HepG2 (cell line): ENCODE results near the gene NGRN. TPM values are rescaled to one million over a fixed set of nuclear protein-coding genes. Genes with fewer than 3 reads are reported as not detected.

Experiments used
- AGO1 ChIP-seq: fragments of 200-400 bp; formaldehyde crosslinking; IDR thresholded peaks from 2 replicates; pipeline ENCODE4 v1.6.1; 2017; ENCODE audit warnings: mild to moderate bottlenecking, low read depth, low read length, moderate library complexity; ENCODE audit not compliant: poor library complexity, severe bottlenecking
- AHR ChIP-seq: IDR thresholded peaks from 2 replicates; pipeline ENCODE4 v1.6.1; 2018; ENCODE audit warnings: missing genetic modification reagents, missing compliant biosample characterization
- ARID2 ChIP-seq: sonication (generic); formaldehyde crosslinking; IDR thresholded peaks from 2 replicates; pipeline ENCODE4 v1.8.1; 2022; ENCODE audit warnings: mild to moderate bottlenecking, missing genetic modification reagents, borderline replicate concordance
- ATM ChIP-seq: fragments of 450-650 bp; IDR thresholded peaks from 2 replicates; pipeline ENCODE4 v1.7.1; 2017; ENCODE audit warnings: mild to moderate bottlenecking, borderline replicate concordance
- HCFC1 ChIP-seq: fragments of 150-350 bp; IDR thresholded peaks from 2 replicates; pipeline ENCODE4 v1.6.1; 2014; ENCODE audit warnings: low read depth, low read length
- HNF4A ChIP-seq: sonication (generic); formaldehyde crosslinking; IDR thresholded peaks from 2 replicates; pipeline ENCODE4 v1.4.0; 2020; ENCODE audit warnings: missing genetic modification reagents
- KLF11 ChIP-seq: IDR thresholded peaks from 2 replicates; pipeline ENCODE4 v1.6.1; 2016; ENCODE audit warnings: missing compliant biosample characterization
- NFE2L1 ChIP-seq: sonication (generic); formaldehyde crosslinking; IDR thresholded peaks from 2 replicates; pipeline ENCODE4 v1.4.0; 2020; ENCODE audit warnings: missing genetic modification reagents, mild to moderate bottlenecking, borderline replicate concordance
- TBX2 ChIP-seq: sonication (generic); formaldehyde crosslinking; IDR thresholded peaks from 2 replicates; pipeline ENCODE4 v1.5.0; 2020; ENCODE audit warnings: missing genetic modification reagents, mild to moderate bottlenecking, borderline replicate concordance
- YY1 ChIP-seq: IDR thresholded peaks from 2 replicates; pipeline ENCODE4 v1.6.1; 2011; ENCODE audit warnings: low read length, low read depth, moderate library complexity, mild to moderate bottlenecking; ENCODE audit not compliant: insufficient read depth, insufficient replicate concordance
- ZBTB3 ChIP-seq: sonication (generic); formaldehyde crosslinking; IDR thresholded peaks from 2 replicates; pipeline ENCODE4 v1.4.0; 2020; ENCODE audit warnings: low read depth, mild to moderate bottlenecking, moderate library complexity, missing genetic modification reagents, borderline replicate concordance
- ZNF160 ChIP-seq: sonication (generic); formaldehyde crosslinking; IDR thresholded peaks from 2 replicates; pipeline ENCODE4 v1.8.0; 2022; ENCODE audit warnings: mild to moderate bottlenecking, inconsistent platforms, missing genetic modification reagents
- ZNF264 ChIP-seq: sonication (generic); formaldehyde crosslinking; IDR thresholded peaks from 2 replicates; pipeline ENCODE4 v1.4.0; 2020; ENCODE audit warnings: missing genetic modification reagents
- ZNF446 ChIP-seq: sonication (generic); formaldehyde crosslinking; IDR thresholded peaks from 2 replicates; pipeline ENCODE4 v1.5.0; 2020; ENCODE audit warnings: mild to moderate bottlenecking, missing genetic modification reagents
- ZNF468 ChIP-seq: sonication (generic); formaldehyde crosslinking; IDR thresholded peaks from 2 replicates; pipeline ENCODE4 v1.8.0; 2022; ENCODE audit warnings: mild to moderate bottlenecking, moderate library complexity, missing genetic modification reagents
- ZNF563 ChIP-seq: sonication (generic); formaldehyde crosslinking; IDR thresholded peaks from 2 replicates; pipeline ENCODE4 v1.8.0; 2022; ENCODE audit warnings: mild to moderate bottlenecking, moderate library complexity, missing genetic modification reagents
- polyA plus RNA-seq, 8 experiments: library from polyadenylated mRNA; depleted of rRNA in 3 of 8; stranded (reverse) in 7 of 8; unstranded in 1 of 8; fragments of >200 nt; fragmentation: Illumina TruSeq in 4 of 8; extraction: Trizol in 4 of 8; gene quantifications; 2 replicates each; pipeline versions ENCODE4 v1.2.1 to v1.2.3, GENCODE V29; 2011 to 2016; ENCODE audit warnings: low read depth in 4 of 8, missing spikeins in 1 of 8, mixed read lengths in 1 of 8; ENCODE audit not compliant: insufficient read depth in 1 of 8
- total RNA-seq, 5 experiments: library from RNA; depleted of rRNA; stranded (reverse); fragments of >200 nt; fragmentation: Illumina TruSeq; extraction: Trizol; gene quantifications; 2 replicates each; pipeline ENCODE4 v1.2.3, GENCODE V29; 2016; ENCODE audit warnings: low read depth in 1 of 5
- TF ChIP-seq, protein P1 (sequence below): IDR thresholded peaks from 2 replicates; pipeline ENCODE4 v1.4.0; 2020; ENCODE audit warnings: mild to moderate bottlenecking, missing genetic modification reagents
- TF ChIP-seq, protein P2 (sequence below): sonication (generic); formaldehyde crosslinking; IDR thresholded peaks from 2 replicates; pipeline ENCODE4 v1.5.0; 2020; ENCODE audit warnings: mild to moderate bottlenecking, missing genetic modification reagents
- TF ChIP-seq, protein P3 (sequence below): IDR thresholded peaks from 2 replicates; pipeline ENCODE4 v1.6.1; 2016; ENCODE audit warnings: low read depth, borderline replicate concordance
- TF ChIP-seq, protein P4 (sequence below): sonication (generic); formaldehyde crosslinking; conservative IDR thresholded peaks from 2 replicates; pipeline ENCODE4 v1.8.0; 2022; ENCODE audit warnings: mild to moderate bottlenecking, moderate library complexity, missing genetic modification reagents
- TF ChIP-seq, protein P5 (sequence below): IDR thresholded peaks from 2 replicates; pipeline ENCODE4 v1.6.1; 2016; ENCODE audit warnings: control low read depth

Gene NGRN
- total and polyA plus RNA-seq, 2 of the 13 experiments (the other 11 are each of a cell fraction or from before 2014, with no cell fraction given): 39.8 to 63.7 TPM

DNA sequence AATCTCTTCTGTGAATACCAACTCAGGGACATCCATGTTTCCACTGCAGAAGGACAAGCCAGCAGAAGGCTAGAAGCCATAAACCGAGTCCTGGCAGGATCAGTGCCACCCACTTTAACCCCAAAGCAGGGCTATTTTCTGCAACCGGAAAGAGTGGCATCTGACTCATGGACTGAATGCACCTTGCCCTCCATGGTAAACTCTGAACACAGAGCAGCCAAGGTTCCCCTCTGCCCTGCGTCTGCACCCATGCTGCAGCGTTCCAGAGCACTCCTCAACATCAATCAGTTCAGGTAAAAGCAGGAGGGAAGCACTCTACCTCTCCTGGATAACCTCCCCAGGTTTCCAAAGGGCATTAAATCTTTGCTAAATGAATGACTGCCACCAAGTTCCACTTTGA lies 801 bp upstream of the NGRN start (continued):
- TF ChIP-seq, protein P1, sequence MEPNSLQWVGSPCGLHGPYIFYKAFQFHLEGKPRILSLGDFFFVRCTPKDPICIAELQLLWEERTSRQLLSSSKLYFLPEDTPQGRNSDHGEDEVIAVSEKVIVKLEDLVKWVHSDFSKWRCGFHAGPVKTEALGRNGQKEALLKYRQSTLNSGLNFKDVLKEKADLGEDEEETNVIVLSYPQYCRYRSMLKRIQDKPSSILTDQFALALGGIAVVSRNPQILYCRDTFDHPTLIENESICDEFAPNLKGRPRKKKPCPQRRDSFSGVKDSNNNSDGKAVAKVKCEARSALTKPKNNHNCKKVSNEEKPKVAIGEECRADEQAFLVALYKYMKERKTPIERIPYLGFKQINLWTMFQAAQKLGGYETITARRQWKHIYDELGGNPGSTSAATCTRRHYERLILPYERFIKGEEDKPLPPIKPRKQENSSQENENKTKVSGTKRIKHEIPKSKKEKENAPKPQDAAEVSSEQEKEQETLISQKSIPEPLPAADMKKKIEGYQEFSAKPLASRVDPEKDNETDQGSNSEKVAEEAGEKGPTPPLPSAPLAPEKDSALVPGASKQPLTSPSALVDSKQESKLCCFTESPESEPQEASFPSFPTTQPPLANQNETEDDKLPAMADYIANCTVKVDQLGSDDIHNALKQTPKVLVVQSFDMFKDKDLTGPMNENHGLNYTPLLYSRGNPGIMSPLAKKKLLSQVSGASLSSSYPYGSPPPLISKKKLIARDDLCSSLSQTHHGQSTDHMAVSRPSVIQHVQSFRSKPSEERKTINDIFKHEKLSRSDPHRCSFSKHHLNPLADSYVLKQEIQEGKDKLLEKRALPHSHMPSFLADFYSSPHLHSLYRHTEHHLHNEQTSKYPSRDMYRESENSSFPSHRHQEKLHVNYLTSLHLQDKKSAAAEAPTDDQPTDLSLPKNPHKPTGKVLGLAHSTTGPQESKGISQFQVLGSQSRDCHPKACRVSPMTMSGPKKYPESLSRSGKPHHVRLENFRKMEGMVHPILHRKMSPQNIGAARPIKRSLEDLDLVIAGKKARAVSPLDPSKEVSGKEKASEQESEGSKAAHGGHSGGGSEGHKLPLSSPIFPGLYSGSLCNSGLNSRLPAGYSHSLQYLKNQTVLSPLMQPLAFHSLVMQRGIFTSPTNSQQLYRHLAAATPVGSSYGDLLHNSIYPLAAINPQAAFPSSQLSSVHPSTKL (CRISPR knock-in tag): no peak
- TF ChIP-seq, protein P2, sequence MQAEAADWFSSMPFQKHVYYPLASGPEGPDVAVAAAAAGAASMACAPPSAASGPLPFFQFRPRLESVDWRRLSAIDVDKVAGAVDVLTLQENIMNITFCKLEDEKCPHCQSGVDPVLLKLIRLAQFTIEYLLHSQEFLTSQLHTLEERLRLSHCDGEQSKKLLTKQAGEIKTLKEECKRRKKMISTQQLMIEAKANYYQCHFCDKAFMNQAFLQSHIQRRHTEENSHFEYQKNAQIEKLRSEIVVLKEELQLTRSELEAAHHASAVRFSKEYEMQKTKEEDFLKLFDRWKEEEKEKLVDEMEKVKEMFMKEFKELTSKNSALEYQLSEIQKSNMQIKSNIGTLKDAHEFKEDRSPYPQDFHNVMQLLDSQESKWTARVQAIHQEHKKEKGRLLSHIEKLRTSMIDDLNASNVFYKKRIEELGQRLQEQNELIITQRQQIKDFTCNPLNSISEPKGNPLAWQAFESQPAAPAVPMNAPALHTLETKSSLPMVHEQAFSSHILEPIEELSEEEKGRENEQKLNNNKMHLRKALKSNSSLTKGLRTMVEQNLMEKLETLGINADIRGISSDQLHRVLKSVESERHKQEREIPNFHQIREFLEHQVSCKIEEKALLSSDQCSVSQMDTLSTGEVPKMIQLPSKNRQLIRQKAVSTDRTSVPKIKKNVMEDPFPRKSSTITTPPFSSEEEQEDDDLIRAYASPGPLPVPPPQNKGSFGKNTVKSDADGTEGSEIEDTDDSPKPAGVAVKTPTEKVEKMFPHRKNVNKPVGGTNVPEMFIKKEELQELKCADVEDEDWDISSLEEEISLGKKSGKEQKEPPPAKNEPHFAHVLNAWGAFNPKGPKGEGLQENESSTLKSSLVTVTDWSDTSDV: no peak
- TF ChIP-seq NFE2L1 (CRISPR knock-in tag) (no peak), ZNF446 (CRISPR knock-in tag) (no peak), ZNF563 (CRISPR knock-in tag) (no peak), HCFC1 (no peak), ZNF468 (CRISPR knock-in tag) (no peak), ZNF160 (no peak), ATM (no peak), YY1 (no peak), ARID2 (no peak), KLF11 (CRISPR knock-in tag) (no peak), AGO1 (no peak), HNF4A (peak; percentile 73), ZNF264 (no peak), ZBTB3 (CRISPR knock-in tag) (no peak), AHR (CRISPR knock-in tag) (no peak), TBX2 (no peak)
- TF ChIP-seq, protein P3, sequence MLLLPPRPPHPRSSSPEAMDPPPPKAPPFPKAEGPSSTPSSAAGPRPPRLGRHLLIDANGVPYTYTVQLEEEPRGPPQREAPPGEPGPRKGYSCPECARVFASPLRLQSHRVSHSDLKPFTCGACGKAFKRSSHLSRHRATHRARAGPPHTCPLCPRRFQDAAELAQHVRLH (CRISPR knock-in tag): no peak
- TF ChIP-seq, protein P4, sequence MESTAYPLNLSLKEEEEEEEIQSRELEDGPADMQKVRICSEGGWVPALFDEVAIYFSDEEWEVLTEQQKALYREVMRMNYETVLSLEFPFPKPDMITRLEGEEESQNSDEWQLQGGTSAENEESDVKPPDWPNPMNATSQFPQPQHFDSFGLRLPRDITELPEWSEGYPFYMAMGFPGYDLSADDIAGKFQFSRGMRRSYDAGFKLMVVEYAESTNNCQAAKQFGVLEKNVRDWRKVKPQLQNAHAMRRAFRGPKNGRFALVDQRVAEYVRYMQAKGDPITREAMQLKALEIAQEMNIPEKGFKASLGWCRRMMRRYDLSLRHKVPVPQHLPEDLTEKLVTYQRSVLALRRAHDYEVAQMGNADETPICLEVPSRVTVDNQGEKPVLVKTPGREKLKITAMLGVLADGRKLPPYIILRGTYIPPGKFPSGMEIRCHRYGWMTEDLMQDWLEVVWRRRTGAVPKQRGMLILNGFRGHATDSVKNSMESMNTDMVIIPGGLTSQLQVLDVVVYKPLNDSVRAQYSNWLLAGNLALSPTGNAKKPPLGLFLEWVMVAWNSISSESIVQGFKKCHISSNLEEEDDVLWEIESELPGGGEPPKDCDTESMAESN: no peak
- TF ChIP-seq, protein P5, sequence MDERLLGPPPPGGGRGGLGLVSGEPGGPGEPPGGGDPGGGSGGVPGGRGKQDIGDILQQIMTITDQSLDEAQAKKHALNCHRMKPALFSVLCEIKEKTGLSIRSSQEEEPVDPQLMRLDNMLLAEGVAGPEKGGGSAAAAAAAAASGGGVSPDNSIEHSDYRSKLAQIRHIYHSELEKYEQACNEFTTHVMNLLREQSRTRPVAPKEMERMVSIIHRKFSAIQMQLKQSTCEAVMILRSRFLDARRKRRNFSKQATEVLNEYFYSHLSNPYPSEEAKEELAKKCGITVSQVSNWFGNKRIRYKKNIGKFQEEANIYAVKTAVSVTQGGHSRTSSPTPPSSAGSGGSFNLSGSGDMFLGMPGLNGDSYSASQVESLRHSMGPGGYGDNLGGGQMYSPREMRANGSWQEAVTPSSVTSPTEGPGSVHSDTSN: no peak
